Liver (tissue), 9 donors: Measurements from ENCODE around the gene CES5A. TPM values are rescaled to one million over a fixed set of nuclear protein-coding genes. Genes with fewer than 3 reads are reported as not detected.

Experiments
- DNase-seq: peaks from one replicate; pipeline ENCODE4 v3.0.0-alpha.2; 2017; ENCODE audit warnings: low spot score
- H3K27ac ChIP-seq, 2 donors: one replicate each; pipeline ENCODE4 v1.7.0; 2013; ENCODE audit warnings: inconsistent platforms in 2 of 2, low read length in 2 of 2, control low read depth in 1 of 2, low read depth in 1 of 2, mild to moderate bottlenecking in 1 of 2
- H3K27me3 ChIP-seq, 4 donors: one replicate each; pipeline versions ENCODE4 v1.6.1 to v1.7.0; 2013; ENCODE audit warnings: low read length in 3 of 4, inconsistent platforms in 1 of 4, mild to moderate bottlenecking in 1 of 4, moderate library complexity in 1 of 4; ENCODE audit not compliant: control insufficient read depth in 4 of 4, insufficient read depth in 4 of 4
- H3K36me3 ChIP-seq, 4 donors: one replicate each; pipeline versions ENCODE4 v1.6.1 to v1.7.0; 2013; ENCODE audit warnings: low read length in 3 of 4, mild to moderate bottlenecking in 3 of 4, low read depth in 1 of 4, moderate library complexity in 1 of 4; ENCODE audit not compliant: control insufficient read depth in 4 of 4, insufficient read depth in 3 of 4
- H3K4me1 ChIP-seq, 4 donors: one replicate each; pipeline versions ENCODE4 v1.6.1 to v1.7.0; 2013; ENCODE audit warnings: low read length in 3 of 4, mild to moderate bottlenecking in 3 of 4, moderate library complexity in 1 of 4; ENCODE audit not compliant: control insufficient read depth in 4 of 4, insufficient read depth in 4 of 4
- H3K4me3 ChIP-seq, 3 donors: one replicate each; pipeline versions ENCODE4 v1.6.1 to v1.7.0; 2013; ENCODE audit warnings: low read length in 3 of 3, control low read depth in 1 of 3, low read depth in 1 of 3, mild to moderate bottlenecking in 1 of 3
- H3K9ac ChIP-seq, 2 donors: one replicate each; pipeline ENCODE4 v1.7.0; 2013; ENCODE audit warnings: low read length in 2 of 2, mild to moderate bottlenecking in 2 of 2, moderate library complexity in 2 of 2, control low read depth in 1 of 2, low read depth in 1 of 2
- H3K9me3 ChIP-seq, 4 donors: one replicate each; pipeline versions ENCODE4 v1.6.1 to v1.7.0; 2013; ENCODE audit warnings: low read length in 3 of 4; ENCODE audit not compliant: control insufficient read depth in 4 of 4
- EGR1 ChIP-seq, 2 donors: IDR thresholded peaks; 2 replicates each; pipeline ENCODE4 v1.6.1; 2016 to 2018; ENCODE audit warnings: antibody characterized with exemption in 2 of 2, low read depth in 2 of 2
- FOXA1 ChIP-seq: IDR thresholded peaks from 2 replicates; pipeline ENCODE4 v1.6.1; 2016; ENCODE audit warnings: antibody characterized with exemption
- FOXA2 ChIP-seq: IDR thresholded peaks from 2 replicates; pipeline ENCODE4 v1.6.1; 2016; ENCODE audit warnings: antibody characterized with exemption
- GABPA ChIP-seq, 2 donors: IDR thresholded peaks in 1 of 2; conservative IDR thresholded peaks in 1 of 2; 2 replicates each; pipeline ENCODE4 v1.6.1; 2016; ENCODE audit warnings: antibody characterized with exemption in 2 of 2, mild to moderate bottlenecking in 1 of 2, moderate library complexity in 1 of 2
- HNF4A ChIP-seq, 2 donors: conservative IDR thresholded peaks; 2 replicates each; pipeline ENCODE4 v1.6.1; 2016; ENCODE audit warnings: antibody characterized with exemption in 2 of 2, mild to moderate bottlenecking in 2 of 2
- HNF4G ChIP-seq: IDR thresholded peaks from 2 replicates; pipeline ENCODE4 v1.6.1; 2016; ENCODE audit warnings: antibody characterized with exemption
- JUND ChIP-seq, 2 donors: IDR thresholded peaks; 2 replicates each; pipeline ENCODE4 v1.6.1; 2016; ENCODE audit warnings: antibody characterized with exemption in 2 of 2
- NR2F2 ChIP-seq: IDR thresholded peaks from 2 replicates; pipeline ENCODE4 v1.6.1; 2016; ENCODE audit warnings: antibody characterized with exemption
- RAD21 ChIP-seq, 2 donors: IDR thresholded peaks; 2 replicates each; pipeline ENCODE4 v1.6.1; 2016; ENCODE audit warnings: antibody characterized with exemption in 2 of 2, mild to moderate bottlenecking in 2 of 2
- RXRA ChIP-seq, 2 donors: IDR thresholded peaks; 2 replicates each; pipeline ENCODE4 v1.6.1; 2017 to 2018; ENCODE audit warnings: antibody characterized with exemption in 2 of 2, mild to moderate bottlenecking in 1 of 2
- SP1 ChIP-seq: IDR thresholded peaks from 2 replicates; pipeline ENCODE4 v1.6.1; 2018; ENCODE audit warnings: antibody characterized with exemption, mild to moderate bottlenecking
- TAF1 ChIP-seq: conservative IDR thresholded peaks from 2 replicates; pipeline ENCODE4 v1.6.1; 2016; ENCODE audit warnings: antibody characterized with exemption, mild to moderate bottlenecking
- YY1 ChIP-seq: IDR thresholded peaks from 2 replicates; pipeline ENCODE4 v1.6.1; 2016; ENCODE audit warnings: antibody characterized with exemption, mild to moderate bottlenecking
- WGBS: extraction: QIAGEN DNeasy Blood & Tissue Kit; methylation state at CpG from one replicate; pipeline ENCODE4 v1.1.7; 2013; 5-methylcytosine and 5-hydroxymethylcytosine counted together
- polyA plus RNA-seq, 2 donors: library from polyadenylated mRNA; stranded (reverse) in 1 of 2; unstranded in 1 of 2; fragments of 200-250 nt in 1 of 2; fragments of >200 nt in 1 of 2; fragmentation: Nextera tagmentation in 1 of 2; extraction: Ambion mirVana in 1 of 2; gene quantifications; one replicate each; pipeline versions ENCODE4 v1.2.1 to v1.2.3, GENCODE V29; 2013 to 2015
- total RNA-seq, 2 donors: library from RNA; depleted of rRNA; stranded (reverse); fragments of >200 nt; gene quantifications; one replicate each; pipeline ENCODE4 v1.2.3, GENCODE V29; 2014
- TF ChIP-seq, protein P1 (sequence below): IDR thresholded peaks from 2 replicates; pipeline ENCODE4 v1.6.1; 2016; ENCODE audit warnings: antibody characterized with exemption
- TF ChIP-seq, protein P2 (sequence below): IDR thresholded peaks from 2 replicates; pipeline ENCODE4 v1.6.1; 2016; ENCODE audit warnings: antibody characterized with exemption, mild to moderate bottlenecking
- TF ChIP-seq, protein P3 (sequence below): IDR thresholded peaks from 2 replicates; pipeline ENCODE4 v1.6.1; 2016; ENCODE audit warnings: antibody characterized with exemption
- TF ChIP-seq, protein P4 (sequence below): IDR thresholded peaks from 2 replicates; pipeline ENCODE4 v1.6.1; 2016; ENCODE audit warnings: antibody characterized with exemption
- TF ChIP-seq, protein P5 (sequence below): fragments of 150-350 bp; IDR thresholded peaks from 2 replicates; pipeline ENCODE4 v1.5.1; 2017; ENCODE audit warnings: improper control_type of control experiment, low read depth, low read length; ENCODE audit not compliant: missing input control
- donor health status: healthy.
- donor health status: healthy.
- donor health status: healthy.
- donor health status: healthy.
- donor health status: healthy.

CES5A gene
- total and polyA plus RNA-seq, 4 donors, result 0.67 to 1.5 (median 0.96) TPM; not detected in 1

DNA sequence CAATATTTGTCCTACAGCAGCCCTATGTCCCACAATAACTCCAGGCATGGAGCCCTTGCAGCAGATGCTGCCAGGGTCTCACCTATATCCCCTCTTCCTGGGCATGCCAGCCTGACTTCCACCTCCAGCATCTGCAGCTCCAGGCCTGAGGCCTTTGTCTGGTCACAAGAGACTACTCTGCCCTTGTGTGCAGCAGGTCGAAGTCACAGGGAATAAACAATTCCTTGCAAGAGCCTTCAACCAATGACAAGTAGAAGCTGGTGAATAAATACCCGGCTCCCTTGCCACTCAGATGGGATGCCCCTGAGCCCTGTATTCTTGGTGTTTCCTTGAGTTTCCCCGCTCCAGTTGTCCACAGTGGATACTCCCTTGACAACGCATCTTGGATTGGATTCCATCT lies 65.3 kb downstream of the CES5A start:
- no peaks in the 10 kb centered on the region for H3K4me1 ChIP-seq
- 84% methylated on average over 4 of the region's 4 CpGs for WGBS
- no peak overlapping the region for H3K9ac ChIP-seq
- no peak for DNase-seq
- H3K27ac ChIP-seq, result no peak overlapping the region
- H3K36me3 ChIP-seq, result peaks cover 7 to 40% (median 31%) of the 10 kb centered on the region in 4 donors
- no peak overlapping the region for H3K4me3 ChIP-seq
- TF ChIP-seq GABPA (IDR thresholded peaks at IDR 0.05 in 1 of 2, conservative IDR thresholded peaks at IDR 0.05 in 1 of 2) (no peak), EGR1 (IDR thresholded peaks at IDR 0.05; ENCODE audit: low read depth in 2 of 2) (no peak), FOXA1 (no peak), RXRA (IDR thresholded peaks at IDR 0.05) (no peak), SP1 (no peak), HNF4A (conservative IDR thresholded peaks at IDR 0.05) (no peak), HNF4G (no peak), TAF1 (no peak), JUND (IDR thresholded peaks at IDR 0.05) (no peak), FOXA2 (no peak), YY1 (no peak), RAD21 (IDR thresholded peaks at IDR 0.05) (no peak), NR2F2 (no peak)
- TF ChIP-seq, protein P1, sequence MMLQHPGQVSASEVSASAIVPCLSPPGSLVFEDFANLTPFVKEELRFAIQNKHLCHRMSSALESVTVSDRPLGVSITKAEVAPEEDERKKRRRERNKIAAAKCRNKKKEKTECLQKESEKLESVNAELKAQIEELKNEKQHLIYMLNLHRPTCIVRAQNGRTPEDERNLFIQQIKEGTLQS, result no peak
- TF ChIP-seq, protein P2, sequence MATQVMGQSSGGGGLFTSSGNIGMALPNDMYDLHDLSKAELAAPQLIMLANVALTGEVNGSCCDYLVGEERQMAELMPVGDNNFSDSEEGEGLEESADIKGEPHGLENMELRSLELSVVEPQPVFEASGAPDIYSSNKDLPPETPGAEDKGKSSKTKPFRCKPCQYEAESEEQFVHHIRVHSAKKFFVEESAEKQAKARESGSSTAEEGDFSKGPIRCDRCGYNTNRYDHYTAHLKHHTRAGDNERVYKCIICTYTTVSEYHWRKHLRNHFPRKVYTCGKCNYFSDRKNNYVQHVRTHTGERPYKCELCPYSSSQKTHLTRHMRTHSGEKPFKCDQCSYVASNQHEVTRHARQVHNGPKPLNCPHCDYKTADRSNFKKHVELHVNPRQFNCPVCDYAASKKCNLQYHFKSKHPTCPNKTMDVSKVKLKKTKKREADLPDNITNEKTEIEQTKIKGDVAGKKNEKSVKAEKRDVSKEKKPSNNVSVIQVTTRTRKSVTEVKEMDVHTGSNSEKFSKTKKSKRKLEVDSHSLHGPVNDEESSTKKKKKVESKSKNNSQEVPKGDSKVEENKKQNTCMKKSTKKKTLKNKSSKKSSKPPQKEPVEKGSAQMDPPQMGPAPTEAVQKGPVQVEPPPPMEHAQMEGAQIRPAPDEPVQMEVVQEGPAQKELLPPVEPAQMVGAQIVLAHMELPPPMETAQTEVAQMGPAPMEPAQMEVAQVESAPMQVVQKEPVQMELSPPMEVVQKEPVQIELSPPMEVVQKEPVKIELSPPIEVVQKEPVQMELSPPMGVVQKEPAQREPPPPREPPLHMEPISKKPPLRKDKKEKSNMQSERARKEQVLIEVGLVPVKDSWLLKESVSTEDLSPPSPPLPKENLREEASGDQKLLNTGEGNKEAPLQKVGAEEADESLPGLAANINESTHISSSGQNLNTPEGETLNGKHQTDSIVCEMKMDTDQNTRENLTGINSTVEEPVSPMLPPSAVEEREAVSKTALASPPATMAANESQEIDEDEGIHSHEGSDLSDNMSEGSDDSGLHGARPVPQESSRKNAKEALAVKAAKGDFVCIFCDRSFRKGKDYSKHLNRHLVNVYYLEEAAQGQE, result no peak
- TF ChIP-seq, protein P3, sequence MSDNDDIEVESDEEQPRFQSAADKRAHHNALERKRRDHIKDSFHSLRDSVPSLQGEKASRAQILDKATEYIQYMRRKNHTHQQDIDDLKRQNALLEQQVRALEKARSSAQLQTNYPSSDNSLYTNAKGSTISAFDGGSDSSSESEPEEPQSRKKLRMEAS, result no peak
- TF ChIP-seq, protein P4, sequence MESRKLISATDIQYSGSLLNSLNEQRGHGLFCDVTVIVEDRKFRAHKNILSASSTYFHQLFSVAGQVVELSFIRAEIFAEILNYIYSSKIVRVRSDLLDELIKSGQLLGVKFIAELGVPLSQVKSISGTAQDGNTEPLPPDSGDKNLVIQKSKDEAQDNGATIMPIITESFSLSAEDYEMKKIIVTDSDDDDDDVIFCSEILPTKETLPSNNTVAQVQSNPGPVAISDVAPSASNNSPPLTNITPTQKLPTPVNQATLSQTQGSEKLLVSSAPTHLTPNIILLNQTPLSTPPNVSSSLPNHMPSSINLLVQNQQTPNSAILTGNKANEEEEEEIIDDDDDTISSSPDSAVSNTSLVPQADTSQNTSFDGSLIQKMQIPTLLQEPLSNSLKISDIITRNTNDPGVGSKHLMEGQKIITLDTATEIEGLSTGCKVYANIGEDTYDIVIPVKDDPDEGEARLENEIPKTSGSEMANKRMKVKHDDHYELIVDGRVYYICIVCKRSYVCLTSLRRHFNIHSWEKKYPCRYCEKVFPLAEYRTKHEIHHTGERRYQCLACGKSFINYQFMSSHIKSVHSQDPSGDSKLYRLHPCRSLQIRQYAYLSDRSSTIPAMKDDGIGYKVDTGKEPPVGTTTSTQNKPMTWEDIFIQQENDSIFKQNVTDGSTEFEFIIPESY, result no peak
- TF ChIP-seq, protein P5, sequence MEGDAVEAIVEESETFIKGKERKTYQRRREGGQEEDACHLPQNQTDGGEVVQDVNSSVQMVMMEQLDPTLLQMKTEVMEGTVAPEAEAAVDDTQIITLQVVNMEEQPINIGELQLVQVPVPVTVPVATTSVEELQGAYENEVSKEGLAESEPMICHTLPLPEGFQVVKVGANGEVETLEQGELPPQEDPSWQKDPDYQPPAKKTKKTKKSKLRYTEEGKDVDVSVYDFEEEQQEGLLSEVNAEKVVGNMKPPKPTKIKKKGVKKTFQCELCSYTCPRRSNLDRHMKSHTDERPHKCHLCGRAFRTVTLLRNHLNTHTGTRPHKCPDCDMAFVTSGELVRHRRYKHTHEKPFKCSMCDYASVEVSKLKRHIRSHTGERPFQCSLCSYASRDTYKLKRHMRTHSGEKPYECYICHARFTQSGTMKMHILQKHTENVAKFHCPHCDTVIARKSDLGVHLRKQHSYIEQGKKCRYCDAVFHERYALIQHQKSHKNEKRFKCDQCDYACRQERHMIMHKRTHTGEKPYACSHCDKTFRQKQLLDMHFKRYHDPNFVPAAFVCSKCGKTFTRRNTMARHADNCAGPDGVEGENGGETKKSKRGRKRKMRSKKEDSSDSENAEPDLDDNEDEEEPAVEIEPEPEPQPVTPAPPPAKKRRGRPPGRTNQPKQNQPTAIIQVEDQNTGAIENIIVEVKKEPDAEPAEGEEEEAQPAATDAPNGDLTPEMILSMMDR, result no peak
- H3K9me3 ChIP-seq, result no peaks in the 10 kb centered on the region
- H3K27me3 ChIP-seq, result no peaks in the 10 kb centered on the region
